H1 (cell line): ENCODE measurements around the gene SEZ6. TPM values are rescaled to one million over a fixed set of nuclear protein-coding genes. Genes with fewer than 3 reads are reported as not detected.

Source experiments
- CTCF ChIA-PET: fragments of 300-600 bp; sonication (Branson Sonifier 250); formaldehyde crosslinking; loops from one replicate; lab custom pipeline; 2021; ENCODE audit not compliant: partially characterized antibody; lab: Charles Lee
- POLR2A ChIA-PET: fragments of 300-600 bp; sonication (Branson Sonifier 250); formaldehyde crosslinking; loops from one replicate; lab custom pipeline; 2021; ENCODE audit warnings: inconsistent platforms; ENCODE audit not compliant: partially characterized antibody; lab: Charles Lee
- DNase-seq, 2 experiments: peaks; one replicate each; pipeline versions ENCODE4 v3.0.0 to v3.0.0-alpha.2; 2010 to 2022; ENCODE audit warnings: low spot score in 2 of 2, low read depth in 1 of 2, mixed read lengths in 1 of 2
- FAIRE-seq: peaks from 2 replicates; lab custom pipeline; 2011; peaks lifted over from hg19 to GRCh38; lab: Jason Lieb, UNC
- H2AFZ ChIP-seq: 2 replicates; pipeline ENCODE4 v1.8.1; 2012; ENCODE audit warnings: low read length, inconsistent platforms
- H2AK5ac ChIP-seq: 2 replicates; pipeline ENCODE4 v1.6.1; 2013; ENCODE audit warnings: low read depth, low read length
- H2BK120ac ChIP-seq: replicated peaks from 2 replicates; pipeline ENCODE3; 2013; ENCODE audit warnings: low read depth, low read length, inconsistent platforms
- H2BK12ac ChIP-seq: 2 replicates; pipeline ENCODE4 v1.6.1; 2013; ENCODE audit warnings: low read depth, low read length
- H2BK15ac ChIP-seq: 2 replicates; pipeline ENCODE4 v1.6.1; 2013; ENCODE audit warnings: low read length
- H2BK20ac ChIP-seq: 2 replicates; pipeline ENCODE4 v1.6.1; 2013; ENCODE audit warnings: low read length
- H2BK5ac ChIP-seq: 2 replicates; pipeline ENCODE4 v1.6.1; 2013; ENCODE audit warnings: low read depth, low read length
- H3K14ac ChIP-seq: 2 replicates; pipeline ENCODE4 v1.6.1; 2013; ENCODE audit warnings: inconsistent platforms; ENCODE audit not compliant: insufficient read length
- H3K18ac ChIP-seq: 2 replicates; pipeline ENCODE4 v1.6.1; 2013; ENCODE audit warnings: low read length; ENCODE audit errors: extremely low read depth
- H3K23ac ChIP-seq: 2 replicates; pipeline ENCODE4 v1.6.1; 2013; ENCODE audit warnings: inconsistent platforms; ENCODE audit not compliant: insufficient read length
- H3K23me2 ChIP-seq: 2 replicates; pipeline ENCODE4 v1.6.1; 2013; ENCODE audit warnings: low read depth, low read length
- H3K27ac ChIP-seq: 2 replicates; pipeline ENCODE4 v1.6.1; 2011; ENCODE audit warnings: low read depth, low read length, inconsistent platforms
- H3K27me3 ChIP-seq, 4 experiments: replicated peaks in 1 of 4; 1 replicate in 1 of 4; 2 replicates in 3 of 4; pipeline versions ENCODE4 v1.6.1 to v1.8.1; 2011 to 2013; ENCODE audit warnings: low read length in 3 of 4, mild to moderate bottlenecking in 3 of 4, inconsistent platforms in 2 of 4, mixed read lengths in 2 of 4, moderate library complexity in 1 of 4; ENCODE audit not compliant: control insufficient read depth in 3 of 4, insufficient read depth in 3 of 4; ENCODE audit errors: extremely low read depth in 1 of 4
- H3K36me3 ChIP-seq, 4 experiments: 2 replicates each; pipeline versions ENCODE4 v1.6.1 to v1.8.1; 2011 to 2013; ENCODE audit warnings: mild to moderate bottlenecking in 4 of 4, low read length in 3 of 4, moderate library complexity in 2 of 4, control low read depth in 1 of 4, inconsistent platforms in 1 of 4; ENCODE audit not compliant: insufficient read depth in 4 of 4, control insufficient read depth in 2 of 4
- H3K4ac ChIP-seq: replicated peaks from 2 replicates; pipeline ENCODE3; 2013; ENCODE audit warnings: low read length, low read depth, mixed read lengths, inconsistent platforms; ENCODE audit not compliant: insufficient read length
- H3K4me1 ChIP-seq, 4 experiments: replicated peaks in 1 of 4; 1 replicate in 1 of 4; 2 replicates in 3 of 4; pipeline versions ENCODE4 v1.6.1 to v1.8.1; 2011 to 2013; ENCODE audit warnings: low read length in 3 of 4, inconsistent platforms in 2 of 4, mixed read lengths in 1 of 4; ENCODE audit not compliant: insufficient read depth in 4 of 4, control insufficient read depth in 3 of 4
- H3K4me2 ChIP-seq, 2 experiments: 2 replicates each; pipeline versions ENCODE4 v1.6.1 to v1.8.1; 2011 to 2013; ENCODE audit warnings: low read depth in 2 of 2, low read length in 2 of 2, control low read depth in 1 of 2, inconsistent platforms in 1 of 2, mild to moderate bottlenecking in 1 of 2; ENCODE audit not compliant: insufficient read depth in 1 of 2
- H3K4me3 ChIP-seq, 4 experiments: fragments of 200-600, 300-600 bp in 1 of 4; sonication (generic), shearing (Covaris generic), sonication (Bioruptor Twin) in 1 of 4; 2 replicates each; pipeline versions ENCODE4 v1.5.1 to v1.8.1; 2011 to 2016; ENCODE audit warnings: low read length in 4 of 4, low read depth in 3 of 4, control low read depth in 2 of 4, inconsistent platforms in 2 of 4, mild to moderate bottlenecking in 2 of 4, mixed read lengths in 1 of 4, moderate library complexity in 1 of 4; ENCODE audit not compliant: insufficient read depth in 2 of 4; ENCODE audit errors: extremely low read depth in 1 of 4
- H3K56ac ChIP-seq: replicated peaks from 2 replicates; pipeline ENCODE3; 2013; ENCODE audit warnings: low read depth, mild to moderate bottlenecking, mixed read lengths, low read length, inconsistent platforms; ENCODE audit not compliant: insufficient read length
- H3K79me1 ChIP-seq: 2 replicates; pipeline ENCODE4 v1.6.1; 2013; ENCODE audit warnings: low read depth, low read length, control low read depth
- H3K79me2 ChIP-seq, 2 experiments: 2 replicates each; pipeline versions ENCODE4 v1.6.1 to v1.8.1; 2012 to 2013; ENCODE audit warnings: low read length in 2 of 2, mild to moderate bottlenecking in 2 of 2, inconsistent platforms in 1 of 2; ENCODE audit not compliant: insufficient read depth in 2 of 2, control insufficient read depth in 1 of 2
- H3K9ac ChIP-seq, 4 experiments: replicated peaks in 1 of 4; 1 replicate in 1 of 4; 2 replicates in 3 of 4; pipeline versions ENCODE4 v1.6.1 to v1.8.1; 2011 to 2013; ENCODE audit warnings: low read depth in 3 of 4, low read length in 3 of 4, control low read depth in 2 of 4, mild to moderate bottlenecking in 2 of 4, moderate library complexity in 2 of 4, inconsistent platforms in 1 of 4; ENCODE audit errors: extremely low read depth in 1 of 4
- H3K9me3 ChIP-seq, 2 experiments: 2 replicates each; pipeline versions ENCODE4 v1.6.1 to v1.8.1; 2012 to 2013; ENCODE audit warnings: mild to moderate bottlenecking in 2 of 2, moderate library complexity in 2 of 2, control low read depth in 1 of 2, inconsistent platforms in 1 of 2, low read depth in 1 of 2, low read length in 1 of 2, mixed read lengths in 1 of 2; ENCODE audit not compliant: insufficient read depth in 2 of 2
- H4K20me1 ChIP-seq, 2 experiments: replicated peaks in 1 of 2; 2 replicates each; pipeline versions ENCODE3 to v1.8.1; 2011 to 2013; ENCODE audit warnings: inconsistent platforms in 2 of 2, low read length in 2 of 2, mild to moderate bottlenecking in 1 of 2; ENCODE audit not compliant: insufficient read depth in 2 of 2, control insufficient read depth in 1 of 2
- H4K5ac ChIP-seq: 2 replicates; pipeline ENCODE4 v1.6.1; 2013; ENCODE audit warnings: low read length, low read depth, mixed read lengths, inconsistent platforms; ENCODE audit not compliant: insufficient read length
- H4K8ac ChIP-seq: 2 replicates; pipeline ENCODE4 v1.8.0; 2013; ENCODE audit warnings: mild to moderate bottlenecking, moderate library complexity, low read length, inconsistent platforms; ENCODE audit not compliant: insufficient read depth; ENCODE audit errors: extremely low read depth
- H4K91ac ChIP-seq: replicated peaks from 2 replicates; pipeline ENCODE3; 2013; ENCODE audit warnings: low read length, mixed read lengths, inconsistent platforms; ENCODE audit not compliant: insufficient read length
- CHD2 ChIP-seq: IDR thresholded peaks from 2 replicates; pipeline ENCODE4 v1.6.1; 2012; ENCODE audit warnings: low read length, improper control_type of control experiment
- POLR2A ChIP-seq, 2 experiments: IDR thresholded peaks; 1 replicate in 1 of 2; 2 replicates in 1 of 2; pipeline ENCODE4 v1.6.1; 2011; ENCODE audit warnings: low read depth in 2 of 2, low read length in 2 of 2, mild to moderate bottlenecking in 2 of 2; ENCODE audit errors: control extremely low read depth in 1 of 2
- SUZ12 ChIP-seq: fragments of 200-600 bp; sonication (generic); IDR thresholded peaks from 2 replicates; pipeline ENCODE4 v1.6.1; 2012; ENCODE audit warnings: mild to moderate bottlenecking, inconsistent platforms, low read length, moderate library complexity, mixed read lengths
- TBP ChIP-seq: IDR thresholded peaks from 2 replicates; pipeline ENCODE4 v1.6.1; 2011; ENCODE audit warnings: low read depth, low read length, improper control_type of control experiment
- whole genome bisulfite sequencing, 2 experiments: shearing (Covaris generic) in 1 of 2; methylation state at CpG; one replicate each; pipeline versions ENCODE4 v1.1.6 to v1.1.7; 2013 to 2015; ENCODE audit warnings: low lambda C conversion rate in 2 of 2, mixed read lengths in 2 of 2, inconsistent platforms in 1 of 2, low coverage in 1 of 2, missing lambda C conversion rate in 1 of 2; ENCODE audit not compliant: insufficient replicate concordance in 2 of 2, insufficient coverage in 1 of 2, insufficient read length in 1 of 2; ENCODE audit errors: extremely low coverage in 1 of 2, missing lambda C conversion rate in 1 of 2; 5-methylcytosine and 5-hydroxymethylcytosine counted together
- polyA plus RNA-seq, 7 experiments: library from polyadenylated mRNA; depleted of rRNA in 3 of 7; stranded (reverse) in 5 of 7; unstranded in 2 of 7; fragments of >200 nt in 5 of 7; fragments of 200-250 nt in 2 of 7; gene quantifications; 1 replicate in 5 of 7; 2 replicates in 1 of 7; 4 replicates in 1 of 7; pipeline versions ENCODE4 v1.2.1 to v1.2.3, GENCODE V29; 2011 to 2013; ENCODE audit warnings: missing spikeins in 2 of 7, mixed read lengths in 2 of 7
- total RNA-seq: library from RNA; stranded (reverse); fragmentation: NEBNext Ultra II Directional; extraction: Animal tissue kit (Norgen Biotek cat#: 25700); gene quantifications from 2 replicates; pipeline ENCODE4 v1.2.1, GENCODE V29; 2021

The SEZ6 gene
- total and polyA plus RNA-seq, 2 of the 8 experiments (the other 6 are each of a cell fraction or from before 2014, with no cell fraction given) = 6.9 to 16.1 TPM

DNA sequence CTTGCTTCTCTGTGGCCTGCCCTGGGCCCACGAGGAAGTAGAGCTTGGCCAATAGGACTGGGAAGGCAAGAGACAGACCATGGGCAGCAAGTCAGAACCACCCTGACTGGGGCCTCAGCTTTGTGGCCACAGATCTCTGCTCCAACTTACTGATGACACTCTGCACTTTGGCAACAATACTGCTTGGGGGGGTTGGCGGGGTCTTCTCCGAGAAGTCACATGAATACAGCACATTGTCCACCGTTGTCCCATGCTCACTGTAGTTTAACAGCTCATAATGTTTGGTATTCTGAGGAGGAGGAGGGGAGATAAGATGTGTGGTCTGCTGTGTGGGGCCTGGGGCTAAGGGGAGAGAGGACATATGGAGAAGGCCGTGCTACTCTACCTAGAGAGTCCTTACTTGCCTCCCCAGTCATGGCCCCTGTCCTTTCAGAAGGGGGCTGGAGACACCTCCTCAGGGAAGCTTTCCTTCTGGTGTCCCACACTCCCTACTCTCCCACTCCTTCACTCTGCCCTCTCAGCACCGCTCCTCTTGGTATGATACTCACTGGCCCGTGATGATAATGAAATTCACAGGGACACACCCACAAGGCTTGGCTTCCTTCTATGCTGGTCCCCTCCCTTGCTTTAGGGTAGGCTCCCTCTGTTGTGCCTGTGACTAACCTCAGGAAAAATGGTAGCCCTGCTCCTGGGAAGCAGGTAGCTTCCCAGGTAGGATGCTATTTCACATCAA is 99.0 kb downstream of the SEZ6 start:
- peak overlapping the region; percentile 37; the same call in 1 of the 2 replicates for H2BK5ac ChIP-seq
- no peak overlapping the region for H3K56ac ChIP-seq
- H2AFZ ChIP-seq = no peak overlapping the region
- H3K14ac ChIP-seq = no peak overlapping the region
- no peak overlapping the region for H3K9ac ChIP-seq
- ChIA-PET POLR2A (interaction anchor here (0.6 to 7.7 kb wide), 10 partner anchors 9 to 180 kb away, joined by 3 to 71 read pairs (median 4); partner anchors contain the start of genes FLOT2, NEK8, PHF12 and TLCD1), CTCF (interaction anchor here (1.1 to 9.6 kb wide), 8 partner anchors 13 to 210 kb away, joined by 3 to 123 read pairs (median 5); partner anchors contain the start of genes NEK8 and TLCD1)
- H3K27me3 ChIP-seq = no peaks in the 10 kb centered on the region
- DNase-seq (no peak), FAIRE-seq (no peak)
- H3K79me2 ChIP-seq = no peaks in the 10 kb centered on the region
- H3K36me3 ChIP-seq = peaks cover 46 to 63% (median 57%) of the 10 kb centered on the region in 4 experiments
- H3K4me1 ChIP-seq = peaks cover 0 to 6% (median 2%) of the 10 kb centered on the region in 4 experiments
- H4K5ac ChIP-seq = no peak overlapping the region
- peaks cover 4 to 14% of the 10 kb centered on the region in 2 experiments for H4K20me1 ChIP-seq
- H2BK12ac ChIP-seq = no peak overlapping the region
- H3K23ac ChIP-seq = no peak overlapping the region
- H3K18ac ChIP-seq = no peak overlapping the region
- WGBS, 2 experiments = 92% methylated on average over 7 of the region's 7 CpGs; no CpG with 5 or more reads in 1 of the 2 experiments
- no peaks in the 10 kb centered on the region for H3K9me3 ChIP-seq
- no peak overlapping the region for H2BK20ac ChIP-seq
- H2BK15ac ChIP-seq = no peak overlapping the region
- H3K4me3 ChIP-seq = no peak overlapping the region
- no peak overlapping the region for H3K27ac ChIP-seq
- no peak overlapping the region for H4K91ac ChIP-seq
- peaks cover under 1% of the 10 kb centered on the region; the same call in 1 of the 2 replicates for H3K79me1 ChIP-seq
- no peak overlapping the region for H3K4ac ChIP-seq
- H2BK120ac ChIP-seq = no peak overlapping the region
- H4K8ac ChIP-seq = no peak overlapping the region
- no peak overlapping the region for H3K4me2 ChIP-seq
- no peak overlapping the region for H2AK5ac ChIP-seq
- H3K23me2 ChIP-seq = peaks cover 6% of the 10 kb centered on the region; the same call in 1 of the 2 replicates
- TF ChIP-seq POLR2A (IDR thresholded peaks at IDR 0.05; ENCODE audit: control extremely low read depth in 1 of 2, low read depth in 2 of 2, low read length in 2 of 2) (peak in 1 of 2 experiments; percentile 21; a peak in 1 of 3 replicates), SUZ12 (no peak), TBP (no peak), CHD2 (no peak)
